Pancreas (tissue), 10 donors: ENCODE measurements around the gene MAPK8. TPM values are rescaled to one million over a fixed set of nuclear protein-coding genes. Genes with fewer than 3 reads are reported as not detected.

Experiments
- ATAC-seq, 4 donors: fragments of 200-7000 bp; cut with Tn5 transposase; one replicate each; pipeline versions ENCODE4 v1.8.0 to v1.9.1; 2020; ENCODE audit warnings: mild to moderate bottlenecking in 4 of 4, moderate library complexity in 4 of 4
- DNase-seq, 6 donors: peaks; one replicate each; pipeline ENCODE4 v3.0.0-alpha.2; 2020
- FAIRE-seq: peaks from 2 replicates; lab custom pipeline; 2012; peaks lifted over from hg19 to GRCh38; lab: Jason Lieb, UNC
- H3K27ac ChIP-seq, 4 donors: fragments of 200-600 bp; sonication (generic); 1 replicate in 3 of 4; 2 replicates in 1 of 4; pipeline versions ENCODE4 v1.5.0 to v1.8.0; 2020
- H3K27me3 ChIP-seq, 4 donors: fragments of 200-600 bp; one replicate each; pipeline ENCODE4 v1.8.0; 2021
- H3K36me3 ChIP-seq, 3 donors: fragments of 200-600 bp; sonication (generic) in 1 of 3; one replicate each; pipeline versions ENCODE4 v1.5.0 to v1.8.0; 2020 to 2021
- H3K4me1 ChIP-seq, 3 donors: fragments of 200-600 bp; one replicate each; pipeline ENCODE4 v1.8.0; 2021
- H3K4me3 ChIP-seq, 4 donors: fragments of 200-600 bp; sonication (generic) in 2 of 4; one replicate each; pipeline versions ENCODE4 v1.5.0 to v1.8.0; 2020 to 2021
- H3K9me3 ChIP-seq, 4 donors: fragments of 200-600 bp; one replicate each; pipeline ENCODE4 v1.8.0; 2021
- WGBS, 2 donors: extraction: QIAGEN DNeasy Blood & Tissue Kit; methylation state at CpG; one replicate each; pipeline ENCODE4 v1.1.7; 2013; 5-methylcytosine and 5-hydroxymethylcytosine counted together
- intact Hi-C, 3 donors: fragments of 100-400 bp; cut with DNase I; formaldehyde crosslinking; loops; one replicate each; pipeline versions ENCODE4 v1.11.1 to v1.14.2; 2022
- polyA plus RNA-seq, 2 donors: library from polyadenylated mRNA; stranded (reverse); fragments of 200-250 nt; gene quantifications; one replicate each; pipeline ENCODE4 v1.2.3, GENCODE V29; 2013
- total RNA-seq, 6 donors: library from RNA; stranded (reverse); fragmentation: NEBNext Ultra II Directional in 4 of 6; extraction: Animal tissue kit (Norgen Biotek cat#: 25700) in 4 of 6; gene quantifications; one replicate each; pipeline versions ENCODE4 v1.2.1 to v1.2.4, GENCODE V29; 2021 to 2023
- TF ChIP-seq, protein P1 (sequence below), 4 donors: fragments of 200-600 bp; sonication (generic) in 3 of 4; IDR thresholded peaks; one replicate each; pipeline versions ENCODE4 v1.5.0 to v1.8.0; 2021; ENCODE audit warnings: antibody characterized with exemption in 4 of 4
- donor health status: healthy with polysubstance abuse.
- donor health status: DM: no; HTN: no; CAD: no; lungs with moderate emphysema.
- donor health status: DM: no; HTN: no; CAD: no.
- donor health status: control.
- donor health status: control.
- donor health status: Bipolar disorder and iron deficiency.
- donor health status: DM: yes; HTN: yes; CAD: no.
- donor health status: DM: no; HTN: no; CAD: no.
- donor health status: DM: no; HTN: no; CAD: no.
- donor health status: DM: yes; HTN: yes; CAD: no.

The MAPK8 gene
- total and polyA plus RNA-seq, 8 donors, result 4.0 to 25.5 (median 17.0) TPM

DNA sequence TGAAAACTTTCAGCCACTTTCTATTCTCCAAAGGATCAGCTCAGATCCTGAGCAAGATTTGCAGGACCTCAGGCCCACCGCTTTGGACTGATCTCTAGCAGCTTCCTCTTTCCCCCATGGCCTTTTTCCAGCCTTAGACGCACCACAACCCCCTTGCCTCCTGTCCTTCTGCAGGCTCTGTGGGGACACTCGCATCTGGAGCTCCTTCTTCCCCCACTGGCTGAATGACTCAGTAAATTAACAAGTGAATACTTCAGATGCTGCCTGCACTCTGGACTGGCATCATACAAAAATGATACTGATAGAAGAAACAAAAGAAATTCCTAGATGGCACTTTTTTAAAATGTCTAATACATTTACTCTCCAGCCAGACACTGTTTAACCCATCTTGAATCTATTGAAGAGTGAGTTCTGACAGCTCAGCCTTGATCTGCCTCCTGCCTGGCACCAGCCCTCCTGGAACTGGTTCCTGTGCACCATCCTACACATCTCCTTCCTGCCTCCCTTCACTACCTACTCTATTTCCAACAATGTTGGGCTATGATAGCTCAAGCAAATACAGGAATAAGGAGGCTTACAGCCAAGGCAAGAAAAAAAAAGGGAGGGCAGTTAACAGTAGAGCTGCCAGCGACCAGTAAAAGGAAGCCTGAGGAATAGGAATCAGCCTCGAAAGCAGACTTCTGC, 35.3 kb upstream of the MAPK8 start:
- no peaks in the 10 kb centered on the region for H3K27me3 ChIP-seq
- no peak overlapping the region for H3K4me3 ChIP-seq
- no peak for ATAC-seq
- no peaks in the 10 kb centered on the region for H3K36me3 ChIP-seq
- 66 to 71% methylated on average over 5 of the region's 5 CpGs for WGBS, 2 donors
- no peak overlapping the region for H3K27ac ChIP-seq
- no peaks in the 10 kb centered on the region for H3K4me1 ChIP-seq
- DNase-seq, result no peak
- intact Hi-C loops, result no loop called here
- FAIRE-seq, result no peak
- no peaks in the 10 kb centered on the region for H3K9me3 ChIP-seq
- TF ChIP-seq, protein P1, sequence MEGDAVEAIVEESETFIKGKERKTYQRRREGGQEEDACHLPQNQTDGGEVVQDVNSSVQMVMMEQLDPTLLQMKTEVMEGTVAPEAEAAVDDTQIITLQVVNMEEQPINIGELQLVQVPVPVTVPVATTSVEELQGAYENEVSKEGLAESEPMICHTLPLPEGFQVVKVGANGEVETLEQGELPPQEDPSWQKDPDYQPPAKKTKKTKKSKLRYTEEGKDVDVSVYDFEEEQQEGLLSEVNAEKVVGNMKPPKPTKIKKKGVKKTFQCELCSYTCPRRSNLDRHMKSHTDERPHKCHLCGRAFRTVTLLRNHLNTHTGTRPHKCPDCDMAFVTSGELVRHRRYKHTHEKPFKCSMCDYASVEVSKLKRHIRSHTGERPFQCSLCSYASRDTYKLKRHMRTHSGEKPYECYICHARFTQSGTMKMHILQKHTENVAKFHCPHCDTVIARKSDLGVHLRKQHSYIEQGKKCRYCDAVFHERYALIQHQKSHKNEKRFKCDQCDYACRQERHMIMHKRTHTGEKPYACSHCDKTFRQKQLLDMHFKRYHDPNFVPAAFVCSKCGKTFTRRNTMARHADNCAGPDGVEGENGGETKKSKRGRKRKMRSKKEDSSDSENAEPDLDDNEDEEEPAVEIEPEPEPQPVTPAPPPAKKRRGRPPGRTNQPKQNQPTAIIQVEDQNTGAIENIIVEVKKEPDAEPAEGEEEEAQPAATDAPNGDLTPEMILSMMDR (IDR thresholded peaks at IDR 0.05), result no peak

DNA sequence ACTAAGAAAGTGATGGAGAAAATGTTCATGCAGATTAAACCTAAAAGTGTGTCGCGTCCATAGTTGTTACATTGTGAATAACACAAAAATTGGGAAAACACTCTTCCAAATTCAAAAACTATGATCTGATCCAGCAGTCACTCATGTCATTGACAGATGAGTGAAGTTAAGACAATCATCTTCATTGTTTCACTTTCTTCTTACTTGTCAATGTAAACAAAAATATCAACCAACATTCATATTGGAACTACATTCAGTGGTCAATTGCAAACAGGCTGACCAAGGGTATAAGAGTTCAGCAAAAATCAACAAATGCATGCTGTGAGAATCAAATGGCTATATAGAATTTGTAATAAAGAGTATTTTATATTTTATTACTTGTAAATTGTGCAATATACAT, 33.8 kb upstream of the MAPK8 start:
- Histone ChIP-seq H3K27me3 (no peaks in the 10 kb centered on the region), H3K9me3 (no peaks in the 10 kb centered on the region), H3K4me3 (no peak overlapping the region), H3K27ac (no peak overlapping the region), H3K4me1 (no peaks in the 10 kb centered on the region), H3K36me3 (no peaks in the 10 kb centered on the region)
- intact Hi-C loops, result no loop called here
- FAIRE-seq, result no peak
- no peak for DNase-seq
- WGBS, 2 donors, result 95 to 97% methylated on average over 2 of the region's 2 CpGs
- ATAC-seq, result no peak
- TF ChIP-seq, protein P1 (IDR thresholded peaks at IDR 0.05), result no peak

DNA sequence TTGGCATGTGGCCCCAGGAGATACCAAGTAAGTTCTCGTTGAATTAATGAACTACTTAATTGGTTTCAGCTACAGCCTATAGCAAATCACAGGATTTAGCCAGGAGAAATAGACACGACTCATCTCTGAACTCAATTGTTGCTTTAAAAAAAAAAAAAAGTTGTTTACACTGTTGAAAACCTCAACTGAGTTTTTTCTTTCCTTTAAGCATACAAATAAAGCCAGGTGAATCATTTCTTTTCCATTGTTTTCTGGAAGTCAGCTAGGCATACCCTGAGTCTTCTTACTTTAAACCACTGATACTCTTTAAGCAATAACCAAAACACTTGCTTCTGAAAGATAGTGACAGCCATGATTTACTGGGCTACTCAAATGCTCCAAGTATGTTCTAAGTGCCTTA, 32.7 kb upstream of the MAPK8 start:
- Histone ChIP-seq H3K27me3 (no peaks in the 10 kb centered on the region), H3K4me3 (no peak overlapping the region), H3K27ac (no peak overlapping the region), H3K9me3 (no peaks in the 10 kb centered on the region), H3K4me1 (no peaks in the 10 kb centered on the region), H3K36me3 (no peaks in the 10 kb centered on the region)
- intact Hi-C loops, result no loop called here
- no peak for ATAC-seq
- no peak for DNase-seq
- FAIRE-seq, result no peak
- TF ChIP-seq, protein P1 (IDR thresholded peaks at IDR 0.05), result no peak
- 80 to 85% methylated on average over 2 of the region's 2 CpGs for WGBS, 2 donors

DNA sequence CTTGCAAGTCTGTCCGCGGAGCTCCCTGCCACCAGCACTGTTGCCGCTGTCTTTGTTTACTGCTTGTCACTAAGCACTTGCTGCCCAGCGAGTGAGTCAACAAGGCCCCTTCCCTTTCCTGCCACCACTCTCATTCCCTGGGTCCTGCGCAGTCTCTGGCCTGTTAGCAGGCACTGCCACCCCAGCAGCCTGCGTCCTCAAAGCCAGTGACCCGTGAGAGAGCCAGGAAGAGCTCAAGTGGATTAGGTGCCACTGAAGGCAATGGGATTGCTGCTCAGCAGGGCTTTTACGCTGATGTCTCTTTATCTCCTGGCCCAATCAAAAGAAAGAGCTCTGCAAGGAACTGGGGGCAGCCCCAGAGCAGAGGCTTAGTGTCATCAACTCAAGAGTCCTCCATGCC, 31.8 kb upstream of the MAPK8 start, which contains the start of gene FRMPD2:
Gene FRMPD2, minus strand, starts transcription at position 61 of the 400 bp plus-strand sequence. CDS start 129 bp downstream, outside the sequence.
- intact Hi-C loops, result no loop called here
- 72 to 79% methylated on average over 8 of the region's 8 CpGs for WGBS, 2 donors
- DNase-seq (no peak), ATAC-seq (no peak), FAIRE-seq (no peak)
- Histone ChIP-seq H3K27ac (no peak within 1 kb of the TSS), H3K4me3 (no peak within 1 kb of the TSS), H3K9me3 (no peaks in the 10 kb centered on the region), H3K36me3 (no peaks in the 10 kb centered on the region), H3K27me3 (no peaks in the 10 kb centered on the region), H3K4me1 (no peaks in the 10 kb centered on the region)
- TF ChIP-seq, protein P1 (IDR thresholded peaks at IDR 0.05), result no peak

DNA sequence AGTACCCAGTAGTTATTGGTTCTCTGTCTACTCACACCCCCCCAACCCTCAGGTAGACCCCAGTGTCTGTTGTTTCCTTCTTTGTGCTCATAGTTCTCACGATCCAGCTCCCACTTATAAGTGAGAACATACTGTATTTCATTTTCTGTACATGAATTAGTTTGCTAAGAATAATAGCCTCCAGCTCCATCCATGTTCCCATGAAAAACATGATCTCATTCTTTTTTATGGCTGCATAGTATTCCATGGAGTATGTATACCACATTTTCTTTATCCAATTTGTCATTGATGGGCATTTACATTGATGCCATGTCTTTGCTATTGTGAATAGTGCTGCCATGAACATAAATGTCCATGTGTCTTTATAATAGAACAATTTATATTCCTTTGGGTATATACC, 29.4 kb upstream of the MAPK8 start:
- 88 to 90% methylated on average over 1 of the region's 1 CpG for whole genome bisulfite sequencing, 2 donors
- FAIRE-seq (no peak), ATAC-seq (no peak), DNase-seq (no peak)
- Histone ChIP-seq H3K9me3 (no peaks in the 10 kb centered on the region), H3K36me3 (no peaks in the 10 kb centered on the region), H3K27me3 (no peaks in the 10 kb centered on the region), H3K27ac (no peak overlapping the region), H3K4me1 (no peaks in the 10 kb centered on the region), H3K4me3 (no peak overlapping the region)
- intact Hi-C loops, result no loop called here
- TF ChIP-seq, protein P1 (IDR thresholded peaks at IDR 0.05), result no peak
